IMR-90 (cell line): ENCODE results near the gene PDGFRA. TPM values are rescaled to one million over a fixed set of nuclear protein-coding genes. Genes with fewer than 3 reads are reported as not detected.
A peak's percentile ranks its signal among the peaks of the same experiment; 100 is the strongest.

Experiments
- ATAC-seq: fragments of 200-7000 bp; cut with Tn5 transposase; 2 replicates; pipeline ENCODE4 v1.9.1; 2020; ENCODE audit warnings: low read depth, mild to moderate bottlenecking, moderate library complexity
- BruUV-seq: library from RNA; stranded (reverse); fragments of 400-500 nt; replicated peaks from 2 replicates; lab custom pipeline; 2021; lab: Mats Ljungman, UMichigan
- CTCF ChIA-PET: fragments of 300-600 bp; formaldehyde crosslinking; extraction: SDS; loops from one replicate; lab custom pipeline; 2021; ENCODE audit warnings: antibody characterized with exemption; lab: Yijun Ruan, JAX
- POLR2A ChIA-PET: fragments of 300-600 bp; sonication (Branson Sonifier 250); formaldehyde crosslinking; loops from one replicate; lab custom pipeline; 2022; ENCODE audit warnings: antibody characterized with exemption; ENCODE audit not compliant: unreplicated experiment; lab: Charles Lee
- DNase-seq: peaks from one replicate; pipeline ENCODE4 v3.0.0; 2013
- H2AFZ ChIP-seq: replicated peaks from 2 replicates; pipeline ENCODE3; 2013; ENCODE audit warnings: low read length, mild to moderate bottlenecking; ENCODE audit not compliant: poor library complexity
- H2AK5ac ChIP-seq: 2 replicates; pipeline ENCODE4 v1.6.1; 2013; ENCODE audit warnings: low read depth, low read length, inconsistent platforms
- H2AK9ac ChIP-seq: replicated peaks from 2 replicates; pipeline ENCODE3; 2013; ENCODE audit warnings: mild to moderate bottlenecking, low read depth, low read length, moderate library complexity; ENCODE audit not compliant: poor library complexity
- H2BK120ac ChIP-seq: 2 replicates; pipeline ENCODE4 v1.6.1; 2013; ENCODE audit warnings: low read depth, low read length, inconsistent platforms
- H2BK15ac ChIP-seq: 3 replicates; pipeline ENCODE4 v1.6.1; 2013; ENCODE audit warnings: low read depth, low read length, inconsistent platforms
- H2BK20ac ChIP-seq: 2 replicates; pipeline ENCODE4 v1.6.1; 2013; ENCODE audit warnings: low read depth, mild to moderate bottlenecking, inconsistent platforms, low read length, moderate library complexity
- H2BK5ac ChIP-seq: 2 replicates; pipeline ENCODE4 v1.6.1; 2013; ENCODE audit warnings: mild to moderate bottlenecking, low read depth, low read length, inconsistent platforms; ENCODE audit not compliant: poor library complexity, severe bottlenecking
- H3K14ac ChIP-seq: replicated peaks from 2 replicates; pipeline ENCODE4 v1.6.1; 2013; ENCODE audit warnings: low read depth, low read length, inconsistent platforms
- H3K18ac ChIP-seq: 2 replicates; pipeline ENCODE4 v1.6.1; 2013; ENCODE audit warnings: low read depth, low read length, control low read depth
- H3K23ac ChIP-seq: 2 replicates; pipeline ENCODE4 v1.6.1; 2013; ENCODE audit warnings: low read depth, low read length, inconsistent platforms
- H3K27ac ChIP-seq: 2 replicates; pipeline ENCODE4 v1.5.1; 2013; ENCODE audit warnings: mild to moderate bottlenecking, control low read depth, low read length; ENCODE audit not compliant: insufficient read depth
- H3K27me3 ChIP-seq: 2 replicates; pipeline ENCODE4 v1.6.1; 2013; ENCODE audit warnings: low read length; ENCODE audit not compliant: control insufficient read depth, insufficient read depth
- H3K36me3 ChIP-seq: 2 replicates; pipeline ENCODE4 v1.6.1; 2013; ENCODE audit warnings: low read length, mixed read lengths; ENCODE audit not compliant: control insufficient read depth, insufficient read depth
- H3K4ac ChIP-seq: 2 replicates; pipeline ENCODE4 v1.6.1; 2013; ENCODE audit warnings: low read depth, low read length, inconsistent platforms
- H3K4me1 ChIP-seq: 2 replicates; pipeline ENCODE4 v1.6.1; 2013; ENCODE audit warnings: low read length, mixed read lengths; ENCODE audit not compliant: control insufficient read depth, insufficient read depth
- H3K4me2 ChIP-seq: 2 replicates; pipeline ENCODE4 v1.6.1; 2013; ENCODE audit warnings: low read depth, mild to moderate bottlenecking, control low read depth, low read length, moderate library complexity
- H3K4me3 ChIP-seq: 2 replicates; pipeline ENCODE4 v1.5.1; 2013; ENCODE audit warnings: low read depth, mild to moderate bottlenecking, control low read depth, low read length, moderate library complexity; ENCODE audit not compliant: insufficient read depth
- H3K56ac ChIP-seq: 2 replicates; pipeline ENCODE4 v1.6.1; 2013; ENCODE audit warnings: low read length, inconsistent platforms; ENCODE audit not compliant: insufficient read depth; ENCODE audit errors: extremely low read depth
- H3K79me1 ChIP-seq, 2 experiments: 2 replicates each; pipeline ENCODE4 v1.6.1; 2013; ENCODE audit warnings: low read length in 2 of 2, inconsistent platforms in 1 of 2, low read depth in 1 of 2
- H3K9ac ChIP-seq: 2 replicates; pipeline ENCODE4 v1.6.1; 2013; ENCODE audit warnings: low read depth, low read length, control low read depth
- H3K9me1 ChIP-seq: 2 replicates; pipeline ENCODE4 v1.6.1; 2013; ENCODE audit warnings: low read length, inconsistent platforms; ENCODE audit not compliant: insufficient read depth
- H3K9me3 ChIP-seq: 2 replicates; pipeline ENCODE4 v1.6.1; 2013; ENCODE audit warnings: low read length; ENCODE audit not compliant: control insufficient read depth, insufficient read depth
- H4K20me1 ChIP-seq: 2 replicates; pipeline ENCODE4 v1.6.1; 2013; ENCODE audit warnings: low read length, inconsistent platforms; ENCODE audit not compliant: insufficient read depth
- H4K5ac ChIP-seq: 2 replicates; pipeline ENCODE4 v1.6.1; 2013; ENCODE audit warnings: mild to moderate bottlenecking, low read depth, low read length, control low read depth
- H4K8ac ChIP-seq, 2 experiments: 2 replicates each; pipeline ENCODE4 v1.6.1; 2013; ENCODE audit warnings: low read depth in 2 of 2, low read length in 2 of 2, control low read depth in 1 of 2, inconsistent platforms in 1 of 2
- H4K91ac ChIP-seq: 2 replicates; pipeline ENCODE4 v1.6.1; 2013; ENCODE audit warnings: low read depth, low read length, inconsistent platforms; ENCODE audit not compliant: insufficient read depth
- BHLHE40 ChIP-seq: fragments of 150-350 bp; IDR thresholded peaks from 2 replicates; pipeline ENCODE4 v1.6.1; 2016; ENCODE audit warnings: mild to moderate bottlenecking, low read depth, low read length
- CEBPB ChIP-seq: IDR thresholded peaks from 2 replicates; pipeline ENCODE4 v1.6.1; 2012; ENCODE audit warnings: low read depth, low read length, improper control_type of control experiment
- CHD1 ChIP-seq: IDR thresholded peaks from 2 replicates; pipeline ENCODE4 v1.6.1; 2012; ENCODE audit warnings: low read depth, low read length, improper control_type of control experiment
- CTCF ChIP-seq: conservative IDR thresholded peaks from 2 replicates; pipeline ENCODE4 v1.5.1; 2012; ENCODE audit warnings: mild to moderate bottlenecking, low read depth, low read length, improper control_type of control experiment
- ELK1 ChIP-seq: fragments of 150-350 bp; IDR thresholded peaks from 2 replicates; pipeline ENCODE4 v1.6.1; 2016; ENCODE audit warnings: low read depth, mild to moderate bottlenecking, low read length, moderate library complexity, borderline replicate concordance
- FOS ChIP-seq: fragments of 150-350 bp; IDR thresholded peaks from 2 replicates; pipeline ENCODE4 v1.6.1; 2016; ENCODE audit warnings: low read depth, low read length
- MAFK ChIP-seq: IDR thresholded peaks from 2 replicates; pipeline ENCODE4 v1.6.1; 2012; ENCODE audit warnings: low read depth, low read length, improper control_type of control experiment
- MAZ ChIP-seq: IDR thresholded peaks from 2 replicates; pipeline ENCODE4 v1.6.1; 2012; ENCODE audit warnings: low read depth, mild to moderate bottlenecking, low read length, improper control_type of control experiment, moderate library complexity, borderline replicate concordance
- MXI1 ChIP-seq: IDR thresholded peaks from 2 replicates; pipeline ENCODE4 v1.6.1; 2012; ENCODE audit warnings: low read depth, mild to moderate bottlenecking, low read length, moderate library complexity, borderline replicate concordance
- NFE2L2 ChIP-seq: fragments of 150-350 bp; IDR thresholded peaks from 2 replicates; pipeline ENCODE4 v1.6.1; 2016; ENCODE audit warnings: low read depth, mild to moderate bottlenecking, low read length
- POLR2A ChIP-seq: IDR thresholded peaks from 2 replicates; pipeline ENCODE4 v1.6.1; 2012; ENCODE audit warnings: mild to moderate bottlenecking, low read depth, low read length
- RAD21 ChIP-seq: IDR thresholded peaks from 2 replicates; pipeline ENCODE4 v1.6.1; 2012; ENCODE audit warnings: low read length, improper control_type of control experiment
- RCOR1 ChIP-seq: IDR thresholded peaks from 2 replicates; pipeline ENCODE4 v1.6.1; 2012; ENCODE audit warnings: mild to moderate bottlenecking, low read length, improper control_type of control experiment; ENCODE audit not compliant: insufficient replicate concordance
- RFX5 ChIP-seq: IDR thresholded peaks from 2 replicates; pipeline ENCODE4 v1.8.0; 2012; ENCODE audit warnings: low read depth, mild to moderate bottlenecking, low read length, moderate library complexity
- SMC3 ChIP-seq: fragments of 150-350 bp; IDR thresholded peaks from 2 replicates; pipeline ENCODE4 v1.6.1; 2016; ENCODE audit warnings: low read depth, mild to moderate bottlenecking, antibody characterized with exemption, low read length, moderate library complexity
- USF2 ChIP-seq: fragments of 150-350 bp; IDR thresholded peaks from 2 replicates; pipeline ENCODE4 v1.6.1; 2017; ENCODE audit warnings: mild to moderate bottlenecking, antibody characterized with exemption, low read length, low read depth
- WGBS, 2 experiments: methylation state at CpG; one replicate each; pipeline versions ENCODE4 v1.1.5 to v1.1.7; 2013; ENCODE audit warnings: missing lambda C conversion rate in 2 of 2; ENCODE audit not compliant: insufficient read length in 1 of 2; ENCODE audit errors: extremely low coverage in 2 of 2; 5-methylcytosine and 5-hydroxymethylcytosine counted together
- dilution Hi-C: fragments of 300-500 bp; cut with HindIII; formaldehyde crosslinking; loops from one replicate; pipeline ENCODE4 v1.14.3; 2018; ENCODE audit warnings: low sequenced_read_pairs; ENCODE audit not compliant: unreplicated experiment
- in situ Hi-C: fragments of 300-500 bp; cut with MboI; formaldehyde crosslinking; loops from 3 replicates; pipeline ENCODE4 v1.14.3; 2019; ENCODE audit warnings: low sequenced_read_pairs, inconsistent platforms, mixed read lengths
- intact Hi-C: fragments of 100-400 bp; cut with micrococcal nuclease; formaldehyde crosslinking; loops from 2 replicates; pipeline ENCODE4 v1.10.0; 2022
- polyA plus RNA-seq, 3 experiments: library from polyadenylated mRNA; depleted of rRNA; stranded (reverse); fragments of >200 nt; gene quantifications; 2 replicates each; pipeline ENCODE4 v1.2.3, GENCODE V29; 2012; ENCODE audit warnings: low replicate concordance in 1 of 3
- total RNA-seq: library from RNA; depleted of rRNA; stranded (reverse); fragments of >200 nt; gene quantifications from 2 replicates; pipeline ENCODE4 v1.2.3, GENCODE V29; 2012

PDGFRA gene
- total and polyA plus RNA-seq, 2 of the 4 experiments (the other 2 are of a cell fraction): 60.8 to 168 TPM

GRCh38 chr4:54197926-54198325 is 31.2 kb upstream of the PDGFRA start:
- no peaks in the 10 kb centered on the region for H3K36me3 ChIP-seq
- no TSS peak for BruUV-seq
- no peak overlapping the region for H2AK5ac ChIP-seq
- dilution Hi-C loops: no loop called here
- H3K9ac ChIP-seq: no peak overlapping the region
- H4K20me1 ChIP-seq: no peaks in the 10 kb centered on the region
- no peak overlapping the region for H2BK15ac ChIP-seq
- no CpG with 5 or more reads among the region's 2 CpGs for WGBS, 2 experiments
- POLR2A ChIA-PET: no interaction called here
- peaks cover 8% of the 10 kb centered on the region for H3K9me1 ChIP-seq
- H3K9me3 ChIP-seq: no peaks in the 10 kb centered on the region
- in situ Hi-C loops: no loop called here
- H3K14ac ChIP-seq: no peak overlapping the region
- H4K8ac ChIP-seq: peak overlapping the region in 1 of 2 experiments; percentile 32; a peak in 2 of 4 replicates
- no peak for ATAC-seq
- no peak overlapping the region for H4K91ac ChIP-seq
- TF ChIP-seq POLR2A (no peak), RCOR1 (no peak), MAFK (no peak), CTCF (no peak), MXI1 (no peak), MAZ (no peak), BHLHE40 (no peak), ELK1 (no peak), CHD1 (no peak), NFE2L2 (no peak), RAD21 (no peak), FOS (no peak), RFX5 (no peak), SMC3 (no peak), CEBPB (no peak), USF2 (no peak)
- no peak overlapping the region for H3K4ac ChIP-seq
- no peak overlapping the region for H2BK20ac ChIP-seq
- no peak overlapping the region for H3K4me2 ChIP-seq
- no peak for DNase-seq
- intact Hi-C loops: loop anchor here (5.0 kb wide), 1 partner anchor 81 kb away; no protein-coding TSS in a partner anchor
- no peak overlapping the region for H2AFZ ChIP-seq
- no peak overlapping the region for H2BK120ac ChIP-seq
- CTCF ChIA-PET: no interaction called here
- no peak overlapping the region for H3K4me3 ChIP-seq
- no peak overlapping the region for H3K23ac ChIP-seq
- H3K56ac ChIP-seq: no peak overlapping the region
- no peak overlapping the region for H2BK5ac ChIP-seq
- H2AK9ac ChIP-seq: no peak overlapping the region
- H3K79me1 ChIP-seq: no peaks in the 10 kb centered on the region
- H4K5ac ChIP-seq: no peak overlapping the region
- H3K4me1 ChIP-seq: peaks cover 7% of the 10 kb centered on the region
- H3K27ac ChIP-seq: no peak overlapping the region
- no peak overlapping the region for H3K18ac ChIP-seq
- H3K27me3 ChIP-seq: no peaks in the 10 kb centered on the region
